SK-MEL-5 (cell line): ENCODE measurements around the gene PELI1. TPM values are rescaled to one million over a fixed set of nuclear protein-coding genes. Genes with fewer than 3 reads are reported as not detected.
A peak's percentile ranks its signal among the peaks of the same experiment; 100 is the strongest.

ENCODE experiments used
- DNase-seq: peaks from one replicate; pipeline ENCODE4 v3.0.0-alpha.2; 2016; ENCODE audit warnings: low read depth, low spot score
- in situ Hi-C: cut with HindIII; loops from 2 replicates; pipeline ENCODE4 v1.10.0; 2016; ENCODE audit warnings: low sequenced_read_pairs, high pct_unique_total_duplicates, low pct_unique_long_range_greater_than_20kb
- total RNA-seq: library from RNA; depleted of rRNA; stranded (reverse); fragments of >200 nt; shearing (Covaris generic); gene quantifications from 2 replicates; pipeline ENCODE4 v1.2.3, GENCODE V29; 2014

Gene PELI1
- total RNA-seq, 1 experiment from 2014 or later, result 9.4 TPM

DNA sequence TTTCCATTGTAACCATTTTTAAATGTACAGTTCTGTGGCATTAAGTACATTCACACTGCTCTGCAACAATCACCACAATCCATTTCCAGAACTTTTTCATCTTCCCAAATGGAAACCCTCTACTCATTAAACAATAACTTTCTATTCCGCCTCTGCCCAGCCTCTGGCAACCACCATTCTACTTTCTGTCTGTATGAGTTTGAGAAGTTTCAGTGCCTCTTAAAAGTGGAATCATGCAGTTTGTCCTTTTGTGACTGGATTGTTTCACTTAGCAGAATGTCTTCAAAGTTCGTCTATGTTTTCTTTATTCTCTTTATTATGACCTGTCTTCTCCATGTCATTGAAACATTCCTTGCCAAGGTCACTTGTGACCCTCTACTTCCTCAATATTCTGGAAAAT lies 22.0 kb upstream of the PELI1 start:
- no peak for DNase-seq
- in situ Hi-C loops, result no loop called here

DNA sequence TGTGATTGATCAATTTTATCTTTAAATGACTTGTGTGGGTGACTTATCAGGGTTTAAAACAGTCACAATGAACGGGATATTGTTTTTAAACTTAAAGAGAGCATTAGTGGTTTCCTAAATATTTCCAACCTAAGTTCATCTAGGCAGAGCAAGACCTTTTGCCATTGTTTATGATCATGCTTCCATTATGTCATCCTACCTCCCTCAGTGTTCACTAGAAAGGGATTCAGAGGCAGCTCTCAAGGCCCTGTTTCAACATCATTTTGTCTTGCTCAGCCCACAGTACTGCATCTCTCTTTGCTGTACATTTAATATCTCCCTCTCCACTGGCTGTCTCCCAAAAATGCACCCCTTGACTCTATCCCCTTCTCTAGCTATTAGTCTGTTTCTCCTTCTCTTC lies 21.5 kb upstream of the PELI1 start:
- in situ Hi-C loops, result no loop called here
- peak; percentile 34 for DNase-seq

DNA sequence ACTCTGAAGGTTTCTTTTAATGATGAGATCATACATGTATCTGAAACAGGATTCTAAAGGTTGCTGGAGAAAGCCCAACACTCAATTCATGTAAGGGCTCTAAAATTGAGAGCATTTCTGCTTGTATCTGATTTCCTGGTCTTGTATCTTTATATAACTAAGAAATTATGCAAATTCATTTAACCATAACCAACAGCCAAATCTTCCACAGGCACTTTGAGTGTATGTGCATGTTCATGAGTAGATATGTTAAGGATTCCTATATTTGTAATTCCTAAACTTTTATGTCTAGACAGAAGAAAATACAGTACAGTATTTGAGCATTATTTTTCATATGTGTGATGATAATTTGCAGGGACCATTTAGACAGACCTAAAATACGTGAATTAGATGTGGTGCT lies 20.4 kb upstream of the PELI1 start:
- DNase-seq, result no peak

DNA sequence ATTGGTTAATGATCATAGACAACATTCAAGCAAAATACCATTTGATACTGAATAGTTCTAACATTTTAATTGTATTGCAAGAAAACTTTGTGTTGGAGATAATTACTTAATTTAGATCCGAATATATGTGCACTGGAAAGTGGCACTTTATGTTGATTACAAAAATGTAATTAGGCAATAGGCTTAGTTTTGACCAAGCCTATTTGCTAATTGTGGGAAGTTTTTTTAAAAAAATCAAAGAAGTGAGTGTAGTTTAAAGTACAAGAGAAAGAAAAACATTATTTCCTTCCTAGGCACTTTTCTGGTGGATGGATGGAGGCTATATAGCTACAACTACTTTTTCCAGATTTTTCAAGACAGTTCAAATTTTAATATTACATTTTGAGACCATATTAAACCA lies 18.3 kb upstream of the PELI1 start:
- in situ Hi-C loops, result no loop called here
- no peak for DNase-seq

More for the DNA sequence above, 20.4 kb upstream of the PELI1 start:
- in situ Hi-C loops, result no loop called here

DNA sequence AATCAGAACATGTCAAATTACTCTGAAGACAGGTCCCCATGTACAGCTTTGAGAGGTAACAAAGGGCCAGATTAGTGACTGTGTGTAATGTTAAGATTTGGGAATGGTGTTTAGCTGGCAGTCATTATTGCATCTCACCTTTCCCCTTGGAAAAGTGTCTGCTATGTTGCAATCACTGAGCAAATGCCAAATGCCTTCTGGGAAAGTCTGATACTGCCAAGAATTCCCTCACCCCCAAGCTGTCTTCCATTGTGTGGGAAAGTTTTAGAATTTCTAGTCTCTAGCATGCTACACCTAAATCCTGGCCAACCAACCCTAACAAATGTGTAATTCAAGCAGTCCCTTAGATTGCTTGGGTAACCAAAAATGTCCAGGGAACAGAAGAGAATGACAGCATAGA lies 13.6 kb upstream of the PELI1 start:
- DNase-seq, result peak; percentile 12
- in situ Hi-C loops, result no loop called here

DNA sequence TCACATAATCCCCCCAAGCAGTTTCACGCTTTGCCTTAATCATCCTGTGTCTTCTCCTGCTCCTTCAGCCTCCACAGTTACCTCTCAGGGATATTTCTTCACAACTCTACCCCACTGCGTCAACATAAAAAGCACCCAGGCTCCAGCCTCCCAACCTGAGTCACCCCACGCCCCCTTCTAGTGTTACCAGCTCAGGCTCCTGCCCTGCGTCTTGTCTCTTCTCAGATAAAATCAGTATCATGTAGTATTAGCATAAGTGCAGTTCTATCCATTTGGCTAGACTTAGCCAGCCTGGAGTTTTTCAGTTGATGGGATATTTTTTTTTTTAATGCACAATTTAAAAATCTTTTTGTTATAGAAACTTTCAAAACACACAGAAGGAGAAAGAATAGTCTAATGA lies 9.6 kb upstream of the PELI1 start:
- in situ Hi-C loops, result no loop called here
- DNase-seq, result no peak

DNA sequence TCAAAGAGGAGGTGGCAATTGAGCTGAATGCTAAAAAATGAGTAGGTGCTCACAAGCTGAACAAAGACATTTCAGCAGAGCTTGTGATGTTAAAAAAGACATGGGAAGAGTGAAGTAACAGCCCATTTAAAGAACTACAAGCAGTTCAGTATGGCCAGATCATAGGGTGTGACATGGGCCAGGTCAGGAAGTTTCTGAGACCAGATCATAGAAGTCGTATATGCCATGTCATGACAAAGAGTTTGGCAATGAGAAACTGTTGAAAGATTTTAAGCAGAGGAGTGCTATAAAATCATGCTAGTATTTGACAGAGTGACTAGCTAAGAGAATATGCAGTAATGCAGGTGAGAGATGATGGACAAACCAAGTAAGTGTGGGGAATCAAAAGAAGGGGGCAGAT lies 7.3 kb upstream of the PELI1 start:
- in situ Hi-C loops, result no loop called here
- no peak for DNase-seq

DNA sequence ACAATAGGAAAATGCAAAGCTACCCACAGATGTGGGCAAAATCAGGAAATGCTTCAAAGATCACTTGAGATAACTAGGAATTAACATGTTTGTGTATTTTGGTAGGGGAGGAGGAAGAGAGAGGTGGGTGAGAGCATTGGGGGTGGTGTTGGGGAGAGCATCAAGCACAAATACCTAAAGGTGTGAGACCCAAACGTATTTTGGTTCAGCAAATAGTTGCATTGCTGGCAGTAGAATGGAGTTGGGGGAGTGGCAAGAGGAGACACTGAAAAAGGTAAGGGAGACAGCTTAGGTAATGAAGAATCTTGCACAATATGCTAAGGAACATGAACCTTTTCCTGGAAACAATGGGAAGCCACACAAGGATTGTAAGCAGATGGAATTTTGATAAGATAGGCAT lies 1.5 kb upstream of the PELI1 start:
- DNase-seq, result no peak
- in situ Hi-C loops, result no loop called here

DNA sequence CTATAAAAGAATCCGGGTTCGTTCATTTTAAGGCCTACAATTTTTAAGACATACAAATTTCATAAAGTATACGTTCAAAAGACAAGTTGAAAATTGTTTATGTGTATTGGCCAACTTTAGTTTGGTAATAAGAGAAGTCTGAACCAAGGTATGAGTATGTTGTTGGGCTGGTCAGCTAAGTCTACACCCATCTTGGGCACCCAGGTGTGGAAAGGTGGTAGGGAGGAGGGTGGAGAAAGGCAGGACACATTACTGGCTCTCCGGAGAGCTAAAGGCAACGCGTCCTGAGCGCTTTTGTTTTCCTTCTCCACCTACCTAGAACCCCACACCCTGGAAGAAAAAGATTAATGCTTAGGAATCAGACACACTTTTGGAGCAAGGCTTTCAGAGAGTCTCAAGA lies 899 bp upstream of the PELI1 start:
- in situ Hi-C loops, result no loop called here
- DNase-seq, result no peak

DNA sequence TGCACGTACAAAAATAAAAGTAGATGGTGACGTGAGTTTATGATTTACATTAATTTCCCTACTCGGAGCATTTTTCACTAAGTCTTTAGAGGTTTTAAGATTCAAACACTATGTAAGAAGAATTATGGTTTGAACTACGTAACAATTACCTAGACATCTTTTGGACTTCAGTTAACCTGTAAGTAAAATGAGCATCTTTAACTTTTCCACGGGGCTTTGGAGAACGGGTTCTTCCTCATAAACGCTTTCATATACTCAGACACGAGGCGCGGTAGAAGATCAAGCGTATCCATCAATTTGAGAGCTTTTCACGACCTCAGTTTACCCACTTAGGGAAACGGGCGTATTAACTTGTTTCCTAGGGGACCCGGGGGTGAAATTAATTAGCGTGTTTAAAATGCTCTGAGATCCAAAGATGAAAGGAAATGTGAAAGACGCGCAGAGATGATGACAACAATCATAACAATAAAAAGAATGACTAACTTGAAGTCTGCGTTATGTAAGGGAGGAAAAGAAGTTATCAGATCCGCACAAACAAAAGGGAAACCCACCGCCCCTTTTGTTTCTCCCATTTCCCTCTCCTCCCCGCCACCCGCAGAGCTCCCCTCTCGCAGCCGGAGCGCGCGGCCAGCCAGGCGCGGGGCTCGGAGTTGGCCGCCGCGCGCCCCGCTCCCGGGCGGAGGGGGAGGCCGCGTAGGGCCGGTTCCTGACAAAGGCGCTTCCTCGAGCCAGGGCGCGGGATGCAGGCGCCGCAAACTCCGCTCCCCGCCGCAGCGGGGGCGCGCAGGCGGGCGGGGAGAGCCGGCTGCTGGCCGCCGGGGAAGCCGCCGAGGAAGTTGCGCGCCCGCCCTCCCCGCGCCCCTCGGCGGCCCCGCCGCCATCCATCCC lies 807 bp downstream of the PELI1 start:
- in situ Hi-C loops, result no loop called here
- peak; percentile 35 for DNase-seq

DNA sequence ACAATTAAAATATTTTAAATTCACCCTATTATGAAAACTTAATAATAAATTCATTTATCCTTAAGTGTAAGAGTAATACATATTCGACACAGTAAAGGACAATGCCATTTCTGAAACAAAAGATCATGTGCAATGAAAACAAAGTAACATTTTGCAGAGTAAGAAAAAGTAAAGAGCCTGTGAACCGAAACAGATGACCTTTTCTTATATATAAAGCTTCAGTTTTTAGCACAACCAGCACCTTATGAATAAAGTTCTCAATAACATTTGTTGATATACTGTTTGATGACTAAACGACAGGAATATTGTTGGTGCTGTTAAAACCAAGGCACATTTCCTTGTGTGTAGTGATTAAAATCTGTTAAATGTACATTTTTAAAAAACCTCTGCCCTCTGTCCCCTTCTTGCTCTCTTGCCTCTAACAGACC lies 1.5 kb downstream of the PELI1 start:
- in situ Hi-C loops, result no loop called here
- peak; percentile 21 for DNase-seq

DNA sequence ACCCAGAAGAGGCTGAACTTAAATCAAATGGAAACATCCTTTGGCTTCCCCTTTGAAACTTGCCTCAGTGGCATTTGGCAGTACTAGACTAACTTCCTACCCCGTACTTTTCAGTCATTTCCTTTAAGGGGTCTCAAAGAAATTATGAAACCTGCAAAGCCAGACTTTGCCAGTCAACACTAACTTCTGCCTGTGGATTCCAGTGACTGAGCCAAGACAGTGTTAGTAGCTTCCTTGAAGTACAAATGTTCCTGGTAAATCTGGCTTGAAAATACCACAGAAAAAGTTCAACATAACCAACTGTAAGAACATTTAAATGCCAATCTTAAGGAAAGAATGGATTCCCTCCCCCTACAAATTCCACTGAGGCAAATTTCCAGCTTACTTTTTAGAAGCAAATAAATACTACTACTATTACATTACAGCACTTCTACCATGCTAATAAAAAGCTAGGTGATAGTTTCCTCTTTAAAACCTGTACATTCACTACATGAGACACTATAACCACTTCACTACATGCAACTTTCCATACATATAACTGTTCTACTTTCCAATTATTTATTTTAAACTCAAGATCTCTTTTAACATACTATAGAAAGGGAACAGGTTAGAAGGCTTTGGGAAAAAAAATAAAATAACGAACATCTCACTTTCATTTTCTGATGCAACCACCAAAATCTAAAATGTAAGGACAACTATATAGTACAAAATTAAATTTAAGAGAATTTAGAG lies 2.4 kb downstream of the PELI1 start:
- DNase-seq, result peak; percentile 23
- in situ Hi-C loops, result no loop called here

DNA sequence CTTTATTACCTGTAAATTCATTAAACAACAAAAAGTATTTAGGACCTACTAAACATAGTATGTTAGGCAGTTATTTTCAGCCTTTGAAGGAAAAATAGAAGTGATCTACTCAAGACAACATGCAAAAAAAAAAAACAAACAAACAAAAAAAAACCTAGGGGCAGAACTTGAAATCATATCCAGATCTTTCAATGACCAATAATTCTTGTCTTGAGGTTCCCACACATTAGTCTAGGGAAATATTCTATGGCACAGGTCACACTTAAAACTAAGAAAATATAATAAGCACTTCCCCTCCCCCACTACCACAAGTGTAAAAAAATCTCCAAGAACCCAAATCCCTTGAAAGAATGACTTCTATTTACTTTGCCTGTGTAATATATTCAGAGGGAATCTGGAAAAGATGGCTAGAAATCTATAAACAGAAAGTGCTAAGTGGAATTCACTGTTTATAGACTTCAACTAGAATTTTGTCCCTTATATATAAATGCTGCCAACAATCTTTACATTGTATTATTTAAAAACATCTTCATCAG lies 3.5 kb downstream of the PELI1 start:
- in situ Hi-C loops, result no loop called here

DNA sequence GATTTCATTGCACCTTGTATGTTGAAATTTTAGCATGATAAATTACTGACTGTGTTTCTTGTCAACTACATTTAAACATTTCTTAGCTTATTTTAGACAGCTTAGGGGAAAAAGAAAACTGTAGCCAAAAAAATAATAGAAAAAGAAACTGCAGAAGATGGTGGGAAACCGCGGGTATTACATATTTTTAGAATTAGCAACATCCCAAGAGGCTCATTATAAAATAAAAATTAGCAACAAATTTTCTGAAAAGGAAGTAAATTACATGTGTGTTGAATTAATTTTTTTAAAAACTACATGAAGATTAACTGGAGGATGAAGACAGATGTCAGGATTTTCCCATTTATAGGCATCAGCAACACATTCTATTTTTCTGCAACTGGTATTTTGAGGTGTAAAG lies 4.3 kb downstream of the PELI1 start:
- no peak for DNase-seq
- in situ Hi-C loops, result no loop called here

More for the DNA sequence above, 3.5 kb downstream of the PELI1 start:
- no peak for DNase-seq

DNA sequence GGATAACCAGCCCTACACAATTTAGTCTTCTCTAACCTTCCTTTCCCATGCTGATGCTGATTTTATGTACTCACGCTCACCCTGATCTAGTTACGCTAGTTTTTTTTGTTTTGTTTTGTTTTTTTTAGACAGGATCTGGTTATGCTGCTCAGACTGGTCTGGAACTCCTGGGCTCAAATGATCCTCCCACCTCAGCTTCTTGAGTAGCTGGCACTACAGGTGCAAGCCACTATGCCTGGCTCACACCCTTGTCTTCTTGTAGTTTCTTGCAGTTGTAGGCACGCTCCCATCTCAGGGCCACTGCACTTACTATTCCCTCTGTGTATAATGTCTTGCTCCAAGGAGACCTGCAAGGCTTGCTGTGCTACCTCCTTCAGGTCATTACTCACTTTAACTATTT lies 6.2 kb downstream of the PELI1 start:
- in situ Hi-C loops, result no loop called here
- no peak for DNase-seq

DNA sequence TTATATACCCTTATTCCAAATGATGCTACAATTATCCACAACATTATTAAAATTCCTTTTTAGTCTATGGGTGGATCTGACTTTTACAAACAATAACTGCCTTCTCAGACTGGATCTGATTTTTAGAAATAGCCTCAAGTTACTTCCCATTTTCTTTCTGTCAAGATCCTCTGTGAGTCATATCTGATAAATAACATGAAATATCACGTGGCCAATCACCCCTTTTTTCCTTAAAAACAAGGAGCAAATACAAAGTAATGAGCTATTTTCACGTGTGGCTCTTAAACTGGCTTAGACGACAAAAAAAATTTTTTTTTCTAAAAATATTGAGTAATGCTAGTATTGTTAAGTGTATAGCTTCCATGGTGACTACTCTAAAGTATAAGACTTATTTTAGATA lies 6.7 kb downstream of the PELI1 start:
- in situ Hi-C loops, result no loop called here
- no peak for DNase-seq

DNA sequence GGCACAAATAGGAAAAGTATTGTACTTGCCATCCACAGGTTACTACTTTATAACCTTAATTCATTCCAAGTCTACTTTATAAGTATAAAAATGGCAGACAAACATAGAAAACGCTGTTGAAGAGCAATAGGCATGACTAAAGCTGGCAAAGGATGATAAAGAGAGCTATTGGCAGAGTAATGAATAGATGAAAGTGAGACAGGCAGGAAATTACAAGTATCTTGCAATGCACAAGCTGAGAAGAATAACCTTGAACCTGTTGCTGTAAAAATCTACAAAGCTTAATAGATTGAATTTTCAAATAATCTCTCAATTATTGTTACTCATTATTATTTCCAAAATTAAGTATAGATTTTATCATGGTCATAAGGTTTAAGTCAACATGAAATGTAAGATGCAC lies 8.8 kb downstream of the PELI1 start:
- in situ Hi-C loops, result no loop called here
- no peak for DNase-seq

DNA sequence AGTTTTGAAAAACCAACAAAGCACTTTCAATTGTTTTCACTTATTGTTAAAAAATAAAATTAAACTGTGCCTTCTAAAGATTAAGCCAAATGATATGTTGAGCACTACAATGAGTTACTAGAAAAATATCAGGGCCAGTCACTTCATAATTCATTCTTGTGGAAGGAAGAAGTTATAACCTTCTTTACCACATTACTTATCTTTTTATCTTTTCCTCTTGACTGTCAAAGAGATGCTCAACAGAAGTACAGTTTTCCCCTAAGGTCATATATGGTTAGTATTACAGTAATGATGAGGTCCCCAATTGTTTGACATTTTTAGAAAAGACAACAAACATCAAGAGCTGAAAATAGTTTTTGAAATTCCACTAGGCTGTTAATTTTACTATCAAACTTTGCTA lies 9.4 kb downstream of the PELI1 start:
- in situ Hi-C loops, result no loop called here
- no peak for DNase-seq

DNA sequence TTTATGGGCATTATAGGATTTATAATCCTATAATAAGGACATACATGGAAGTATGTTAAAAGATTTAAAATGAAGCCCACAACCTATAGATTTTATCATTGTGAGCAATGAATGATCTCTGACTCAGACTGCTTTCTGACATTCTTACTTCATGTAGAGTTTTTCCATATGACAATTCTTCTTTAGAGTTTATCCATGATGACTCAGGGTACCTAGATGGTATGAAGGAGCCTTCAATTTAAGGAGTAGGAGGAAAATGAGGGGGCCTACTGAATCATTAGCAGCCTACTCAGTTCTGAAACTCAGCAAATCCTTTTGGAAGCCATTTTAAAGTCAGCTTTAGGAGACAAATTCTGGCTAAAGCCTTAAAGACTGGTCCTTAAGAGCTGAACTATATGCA lies 10.4 kb downstream of the PELI1 start:
- DNase-seq, result no peak
- in situ Hi-C loops, result no loop called here
